Gastroesophageal sphincter (tissue), 2 donors: ENCODE measurements around the gene KCNIP4.

ENCODE experiments used
- POLR2A ChIP-seq, 2 donors: fragments of 450-650 bp; IDR thresholded peaks; one replicate each; pipeline ENCODE4 v1.6.1; 2017; ENCODE audit warnings: antibody characterized with exemption in 2 of 2, mild to moderate bottlenecking in 2 of 2, moderate library complexity in 1 of 2
- POLR2AphosphoS5 ChIP-seq: sonication (generic); formaldehyde crosslinking; IDR thresholded peaks from one replicate; pipeline ENCODE4 v1.6.1; 2017; ENCODE audit warnings: antibody characterized with exemption

GRCh38 chr4:21856754-21857153, 91.8 kb downstream of the KCNIP4 start:
- TF ChIP-seq POLR2A (IDR thresholded peaks at IDR 0.05) (no peak), POLR2AphosphoS5 (no peak)
